Fibroblast of lung (primary cell): ENCODE data around the gene ARHGAP21.

Experiments
- EZH2 ChIP-seq: IDR thresholded peaks from 2 replicates; pipeline ENCODE4 v1.5.1; 2012; ENCODE audit warnings: low read length, control low read depth, mild to moderate bottlenecking; ENCODE audit errors: missing control alignments
- TF ChIP-seq, protein P1 (sequence below), 2 donors: IDR thresholded peaks in 1 of 2; conservative IDR thresholded peaks in 1 of 2; 1 replicate in 1 of 2; 2 replicates in 1 of 2; pipeline ENCODE4 v1.5.1; 2011 to 2012; ENCODE audit warnings: low read length in 2 of 2, control low read depth in 1 of 2, inconsistent platforms in 1 of 2, low read depth in 1 of 2, mild to moderate bottlenecking in 1 of 2

DNA sequence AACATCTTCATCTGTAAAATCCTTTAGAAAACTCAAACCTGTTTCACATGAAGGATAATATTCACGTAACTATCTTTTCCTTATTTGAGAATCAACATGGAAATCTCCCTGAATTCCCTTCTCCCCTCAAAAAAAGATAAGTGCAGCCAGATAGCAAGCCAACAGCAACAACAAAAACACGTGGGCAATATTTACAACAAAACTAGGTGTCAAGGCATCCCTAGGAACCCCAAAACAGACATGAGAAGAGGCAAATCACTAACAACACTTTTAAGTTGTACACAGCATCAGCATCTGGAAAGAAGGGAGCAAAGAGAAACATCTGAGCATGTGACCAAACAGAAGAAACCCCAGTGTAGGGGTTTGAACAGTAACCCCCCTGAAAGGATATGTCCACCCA is 12.2 kb downstream of the ARHGAP21 start:
- TF ChIP-seq, protein P1, sequence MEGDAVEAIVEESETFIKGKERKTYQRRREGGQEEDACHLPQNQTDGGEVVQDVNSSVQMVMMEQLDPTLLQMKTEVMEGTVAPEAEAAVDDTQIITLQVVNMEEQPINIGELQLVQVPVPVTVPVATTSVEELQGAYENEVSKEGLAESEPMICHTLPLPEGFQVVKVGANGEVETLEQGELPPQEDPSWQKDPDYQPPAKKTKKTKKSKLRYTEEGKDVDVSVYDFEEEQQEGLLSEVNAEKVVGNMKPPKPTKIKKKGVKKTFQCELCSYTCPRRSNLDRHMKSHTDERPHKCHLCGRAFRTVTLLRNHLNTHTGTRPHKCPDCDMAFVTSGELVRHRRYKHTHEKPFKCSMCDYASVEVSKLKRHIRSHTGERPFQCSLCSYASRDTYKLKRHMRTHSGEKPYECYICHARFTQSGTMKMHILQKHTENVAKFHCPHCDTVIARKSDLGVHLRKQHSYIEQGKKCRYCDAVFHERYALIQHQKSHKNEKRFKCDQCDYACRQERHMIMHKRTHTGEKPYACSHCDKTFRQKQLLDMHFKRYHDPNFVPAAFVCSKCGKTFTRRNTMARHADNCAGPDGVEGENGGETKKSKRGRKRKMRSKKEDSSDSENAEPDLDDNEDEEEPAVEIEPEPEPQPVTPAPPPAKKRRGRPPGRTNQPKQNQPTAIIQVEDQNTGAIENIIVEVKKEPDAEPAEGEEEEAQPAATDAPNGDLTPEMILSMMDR (conservative IDR thresholded peaks at IDR 0.05 in 1 of 2, IDR thresholded peaks at IDR 0.05 in 1 of 2; ENCODE audit: low read depth in 1 of 2, low read length in 2 of 2) = no peak
- no peak for TF ChIP-seq EZH2
